ENCODE measurements around the gene SMIM10L1.

The SMIM10L1 gene

GRCh38 chr12:11202811-11203210 is 31.8 kb downstream of the SMIM10L1 start:
- no peak for DNase-seq

DNA sequence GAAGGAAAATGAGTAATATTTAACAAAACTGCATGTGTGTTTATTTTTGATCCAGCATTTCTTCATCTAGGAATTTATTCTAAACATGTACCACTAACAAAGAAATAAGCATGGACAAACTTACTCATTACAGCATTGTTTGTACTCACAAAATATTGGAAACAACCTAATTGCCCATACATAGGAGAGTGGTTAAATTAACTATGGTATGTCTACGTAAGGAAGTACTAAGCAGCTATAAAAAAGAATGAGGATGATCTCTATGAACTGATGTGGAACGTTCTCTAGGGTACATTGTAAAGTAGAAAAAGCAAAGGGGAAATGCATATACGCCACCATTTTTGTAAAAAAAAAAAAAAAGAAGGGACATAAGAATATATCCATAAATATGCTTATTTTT is 33.2 kb downstream of the SMIM10L1 start:
- DNase-seq = no peak

DNA sequence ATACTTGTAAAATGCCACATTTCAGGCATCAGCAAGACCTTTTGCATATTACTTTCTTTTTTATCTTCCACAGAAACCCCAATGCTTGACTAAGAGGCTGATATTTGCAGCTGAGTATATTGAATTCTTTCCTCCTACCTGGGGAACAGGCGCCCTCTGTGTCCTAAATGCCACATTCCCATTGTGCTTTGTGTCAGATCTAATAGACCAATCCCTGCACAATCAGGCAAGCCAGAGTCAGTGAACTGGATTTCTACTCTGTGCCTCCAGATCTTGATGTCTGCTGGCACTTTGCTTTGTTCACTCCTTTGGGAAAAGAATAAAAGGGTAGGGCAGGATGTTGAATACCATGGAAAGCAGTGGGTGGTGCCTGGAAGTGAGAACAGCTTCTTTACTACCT is 38.1 kb downstream of the SMIM10L1 start:
- no peak for DNase-seq

Data from NCI-H524 treated with DMSO at 0.1 percent for 48 hours (cell line).